H1 (cell line): ENCODE measurements around the gene PRG3. TPM values are rescaled to one million over a fixed set of nuclear protein-coding genes. Genes with fewer than 3 reads are reported as not detected.

Experiments used
- CTCF ChIA-PET: fragments of 300-600 bp; sonication (Branson Sonifier 250); formaldehyde crosslinking; loops from one replicate; lab custom pipeline; 2021; ENCODE audit not compliant: partially characterized antibody; lab: Charles Lee
- POLR2A ChIA-PET: fragments of 300-600 bp; sonication (Branson Sonifier 250); formaldehyde crosslinking; loops from one replicate; lab custom pipeline; 2021; ENCODE audit warnings: inconsistent platforms; ENCODE audit not compliant: partially characterized antibody; lab: Charles Lee
- DNase-seq, 2 experiments: peaks; one replicate each; pipeline versions ENCODE4 v3.0.0 to v3.0.0-alpha.2; 2010 to 2022; ENCODE audit warnings: low spot score in 2 of 2, low read depth in 1 of 2, mixed read lengths in 1 of 2
- FAIRE-seq: peaks from 2 replicates; lab custom pipeline; 2011; peaks lifted over from hg19 to GRCh38; lab: Jason Lieb, UNC
- H2AFZ ChIP-seq: 2 replicates; pipeline ENCODE4 v1.8.1; 2012; ENCODE audit warnings: low read length, inconsistent platforms
- H2AK5ac ChIP-seq: 2 replicates; pipeline ENCODE4 v1.6.1; 2013; ENCODE audit warnings: low read depth, low read length
- H2BK120ac ChIP-seq: replicated peaks from 2 replicates; pipeline ENCODE3; 2013; ENCODE audit warnings: low read depth, low read length, inconsistent platforms
- H2BK12ac ChIP-seq: 2 replicates; pipeline ENCODE4 v1.6.1; 2013; ENCODE audit warnings: low read depth, low read length
- H2BK15ac ChIP-seq: 2 replicates; pipeline ENCODE4 v1.6.1; 2013; ENCODE audit warnings: low read length
- H2BK20ac ChIP-seq: 2 replicates; pipeline ENCODE4 v1.6.1; 2013; ENCODE audit warnings: low read length
- H2BK5ac ChIP-seq: 2 replicates; pipeline ENCODE4 v1.6.1; 2013; ENCODE audit warnings: low read depth, low read length
- H3K14ac ChIP-seq: 2 replicates; pipeline ENCODE4 v1.6.1; 2013; ENCODE audit warnings: inconsistent platforms; ENCODE audit not compliant: insufficient read length
- H3K18ac ChIP-seq: 2 replicates; pipeline ENCODE4 v1.6.1; 2013; ENCODE audit warnings: low read length; ENCODE audit errors: extremely low read depth
- H3K23ac ChIP-seq: 2 replicates; pipeline ENCODE4 v1.6.1; 2013; ENCODE audit warnings: inconsistent platforms; ENCODE audit not compliant: insufficient read length
- H3K23me2 ChIP-seq: 2 replicates; pipeline ENCODE4 v1.6.1; 2013; ENCODE audit warnings: low read depth, low read length
- H3K27ac ChIP-seq: 2 replicates; pipeline ENCODE4 v1.6.1; 2011; ENCODE audit warnings: low read depth, low read length, inconsistent platforms
- H3K27me3 ChIP-seq, 4 experiments: replicated peaks in 1 of 4; 1 replicate in 1 of 4; 2 replicates in 3 of 4; pipeline versions ENCODE4 v1.6.1 to v1.8.1; 2011 to 2013; ENCODE audit warnings: low read length in 3 of 4, mild to moderate bottlenecking in 3 of 4, inconsistent platforms in 2 of 4, mixed read lengths in 2 of 4, moderate library complexity in 1 of 4; ENCODE audit not compliant: control insufficient read depth in 3 of 4, insufficient read depth in 3 of 4; ENCODE audit errors: extremely low read depth in 1 of 4
- H3K36me3 ChIP-seq, 4 experiments: 2 replicates each; pipeline versions ENCODE4 v1.6.1 to v1.8.1; 2011 to 2013; ENCODE audit warnings: mild to moderate bottlenecking in 4 of 4, low read length in 3 of 4, moderate library complexity in 2 of 4, control low read depth in 1 of 4, inconsistent platforms in 1 of 4; ENCODE audit not compliant: insufficient read depth in 4 of 4, control insufficient read depth in 2 of 4
- H3K4ac ChIP-seq: replicated peaks from 2 replicates; pipeline ENCODE3; 2013; ENCODE audit warnings: low read length, low read depth, mixed read lengths, inconsistent platforms; ENCODE audit not compliant: insufficient read length
- H3K4me1 ChIP-seq, 4 experiments: replicated peaks in 1 of 4; 1 replicate in 1 of 4; 2 replicates in 3 of 4; pipeline versions ENCODE4 v1.6.1 to v1.8.1; 2011 to 2013; ENCODE audit warnings: low read length in 3 of 4, inconsistent platforms in 2 of 4, mixed read lengths in 1 of 4; ENCODE audit not compliant: insufficient read depth in 4 of 4, control insufficient read depth in 3 of 4
- H3K4me2 ChIP-seq, 2 experiments: 2 replicates each; pipeline versions ENCODE4 v1.6.1 to v1.8.1; 2011 to 2013; ENCODE audit warnings: low read depth in 2 of 2, low read length in 2 of 2, control low read depth in 1 of 2, inconsistent platforms in 1 of 2, mild to moderate bottlenecking in 1 of 2; ENCODE audit not compliant: insufficient read depth in 1 of 2
- H3K4me3 ChIP-seq, 4 experiments: fragments of 200-600, 300-600 bp in 1 of 4; sonication (generic), shearing (Covaris generic), sonication (Bioruptor Twin) in 1 of 4; 2 replicates each; pipeline versions ENCODE4 v1.5.1 to v1.8.1; 2011 to 2016; ENCODE audit warnings: low read length in 4 of 4, low read depth in 3 of 4, control low read depth in 2 of 4, inconsistent platforms in 2 of 4, mild to moderate bottlenecking in 2 of 4, mixed read lengths in 1 of 4, moderate library complexity in 1 of 4; ENCODE audit not compliant: insufficient read depth in 2 of 4; ENCODE audit errors: extremely low read depth in 1 of 4
- H3K56ac ChIP-seq: replicated peaks from 2 replicates; pipeline ENCODE3; 2013; ENCODE audit warnings: low read depth, mild to moderate bottlenecking, mixed read lengths, low read length, inconsistent platforms; ENCODE audit not compliant: insufficient read length
- H3K79me1 ChIP-seq: 2 replicates; pipeline ENCODE4 v1.6.1; 2013; ENCODE audit warnings: low read depth, low read length, control low read depth
- H3K79me2 ChIP-seq, 2 experiments: 2 replicates each; pipeline versions ENCODE4 v1.6.1 to v1.8.1; 2012 to 2013; ENCODE audit warnings: low read length in 2 of 2, mild to moderate bottlenecking in 2 of 2, inconsistent platforms in 1 of 2; ENCODE audit not compliant: insufficient read depth in 2 of 2, control insufficient read depth in 1 of 2
- H3K9ac ChIP-seq, 4 experiments: replicated peaks in 1 of 4; 1 replicate in 1 of 4; 2 replicates in 3 of 4; pipeline versions ENCODE4 v1.6.1 to v1.8.1; 2011 to 2013; ENCODE audit warnings: low read depth in 3 of 4, low read length in 3 of 4, control low read depth in 2 of 4, mild to moderate bottlenecking in 2 of 4, moderate library complexity in 2 of 4, inconsistent platforms in 1 of 4; ENCODE audit errors: extremely low read depth in 1 of 4
- H3K9me3 ChIP-seq, 2 experiments: 2 replicates each; pipeline versions ENCODE4 v1.6.1 to v1.8.1; 2012 to 2013; ENCODE audit warnings: mild to moderate bottlenecking in 2 of 2, moderate library complexity in 2 of 2, control low read depth in 1 of 2, inconsistent platforms in 1 of 2, low read depth in 1 of 2, low read length in 1 of 2, mixed read lengths in 1 of 2; ENCODE audit not compliant: insufficient read depth in 2 of 2
- H4K20me1 ChIP-seq, 2 experiments: replicated peaks in 1 of 2; 2 replicates each; pipeline versions ENCODE3 to v1.8.1; 2011 to 2013; ENCODE audit warnings: inconsistent platforms in 2 of 2, low read length in 2 of 2, mild to moderate bottlenecking in 1 of 2; ENCODE audit not compliant: insufficient read depth in 2 of 2, control insufficient read depth in 1 of 2
- H4K5ac ChIP-seq: 2 replicates; pipeline ENCODE4 v1.6.1; 2013; ENCODE audit warnings: low read length, low read depth, mixed read lengths, inconsistent platforms; ENCODE audit not compliant: insufficient read length
- H4K8ac ChIP-seq: 2 replicates; pipeline ENCODE4 v1.8.0; 2013; ENCODE audit warnings: mild to moderate bottlenecking, moderate library complexity, low read length, inconsistent platforms; ENCODE audit not compliant: insufficient read depth; ENCODE audit errors: extremely low read depth
- H4K91ac ChIP-seq: replicated peaks from 2 replicates; pipeline ENCODE3; 2013; ENCODE audit warnings: low read length, mixed read lengths, inconsistent platforms; ENCODE audit not compliant: insufficient read length
- ATF2 ChIP-seq: IDR thresholded peaks from 2 replicates; pipeline ENCODE4 v1.6.1; 2012; ENCODE audit warnings: low read length, inconsistent platforms
- HDAC6 ChIP-seq: IDR thresholded peaks from one replicate; pipeline ENCODE4 v1.7.1; 2012; ENCODE audit warnings: low read depth, mild to moderate bottlenecking, inconsistent platforms, low read length, moderate library complexity
- PHF8 ChIP-seq: fragments of 200-600 bp; sonication (generic); conservative IDR thresholded peaks from 2 replicates; pipeline ENCODE4 v1.7.1; 2012; ENCODE audit warnings: low read depth, mild to moderate bottlenecking, inconsistent platforms, low read length, moderate library complexity
- POLR2AphosphoS5 ChIP-seq: IDR thresholded peaks from 2 replicates; pipeline ENCODE4 v1.6.1; 2011; ENCODE audit warnings: low read depth, low read length
- TEAD4 ChIP-seq: IDR thresholded peaks from 2 replicates; pipeline ENCODE4 v1.6.1; 2012; ENCODE audit warnings: low read depth, low read length, inconsistent platforms, mixed read lengths
- WGBS, 2 experiments: shearing (Covaris generic) in 1 of 2; methylation state at CpG; one replicate each; pipeline versions ENCODE4 v1.1.6 to v1.1.7; 2013 to 2015; ENCODE audit warnings: low lambda C conversion rate in 2 of 2, mixed read lengths in 2 of 2, inconsistent platforms in 1 of 2, low coverage in 1 of 2, missing lambda C conversion rate in 1 of 2; ENCODE audit not compliant: insufficient replicate concordance in 2 of 2, insufficient coverage in 1 of 2, insufficient read length in 1 of 2; ENCODE audit errors: extremely low coverage in 1 of 2, missing lambda C conversion rate in 1 of 2; 5-methylcytosine and 5-hydroxymethylcytosine counted together
- polyA plus RNA-seq, 7 experiments: library from polyadenylated mRNA; depleted of rRNA in 3 of 7; stranded (reverse) in 5 of 7; unstranded in 2 of 7; fragments of >200 nt in 5 of 7; fragments of 200-250 nt in 2 of 7; gene quantifications; 1 replicate in 5 of 7; 2 replicates in 1 of 7; 4 replicates in 1 of 7; pipeline versions ENCODE4 v1.2.1 to v1.2.3, GENCODE V29; 2011 to 2013; ENCODE audit warnings: missing spikeins in 2 of 7, mixed read lengths in 2 of 7
- total RNA-seq: library from RNA; stranded (reverse); fragmentation: NEBNext Ultra II Directional; extraction: Animal tissue kit (Norgen Biotek cat#: 25700); gene quantifications from 2 replicates; pipeline ENCODE4 v1.2.1, GENCODE V29; 2021

PRG3 gene
- total and polyA plus RNA-seq, 2 of the 8 experiments (the other 6 are each of a cell fraction or from before 2014, with no cell fraction given) = not detected

- DNase-seq (no peak), FAIRE-seq (no peak)
- Histone ChIP-seq H2BK5ac (no peak overlapping the region), H3K4me2 (peak overlapping the region; percentile 71 to 84), H4K91ac (peak overlapping the region; percentile 39), H4K8ac (no peak overlapping the region; the same call in 1 of the 2 replicates), H4K5ac (no peak overlapping the region), H2BK12ac (peak overlapping the region; percentile 43; the same call in 1 of the 2 replicates), H3K4me3 (peak overlapping the region in 2 of 4 experiments; percentile 53 to 64; a peak in 4 of 8 replicates), H2AFZ (no peak overlapping the region), H3K79me1 (peaks cover 4% of the 10 kb centered on the region; the same call in 1 of the 2 replicates), H3K4me1 (peaks cover 0 to 19% (median 13%) of the 10 kb centered on the region in 4 experiments; a peak in 6 of 7 replicates), H3K9me3 (no peaks in the 10 kb centered on the region), H3K27me3 (peaks cover 0 to 11% (median 3%) of the 10 kb centered on the region in 4 experiments; a peak in 5 of 7 replicates), H3K27ac (no peak overlapping the region), H3K56ac (no peak overlapping the region), H3K36me3 (peaks cover 0 to 16% (median 2%) of the 10 kb centered on the region in 4 experiments; a peak in 2 of 8 replicates), H3K4ac (no peak overlapping the region), H2AK5ac (no peak overlapping the region), H3K23ac (no peak overlapping the region), H4K20me1 (no peaks in the 10 kb centered on the region), H3K14ac (no peak overlapping the region), H3K18ac (0 out of 2 replicates have a peak overlapping the region, but pooled peaks have one; percentile 39), H3K23me2 (no peaks in the 10 kb centered on the region; the same call in 1 of the 2 replicates), H3K9ac (no peak overlapping the region; a peak in 1 of 7 replicates), H3K79me2 (no peaks in the 10 kb centered on the region), H2BK15ac (0 out of 2 replicates have a peak overlapping the region, but pooled peaks have one; percentile 34), H2BK120ac (no peak overlapping the region), H2BK20ac (peak overlapping the region; percentile 27; the same call in 1 of the 2 replicates)
- 82% methylated on average over 15 of the region's 15 CpGs; no CpG with 5 or more reads in 1 of the 2 experiments for WGBS, 2 experiments
- TF ChIP-seq HDAC6 = no peak
- no peak for TF ChIP-seq POLR2AphosphoS5
- TF ChIP-seq PHF8 = no peak
- no peak for TF ChIP-seq TEAD4
- no peak for TF ChIP-seq ATF2
- POLR2A ChIA-PET = interaction anchor here (1.0 to 1.3 kb wide), 3 partner anchors 10 to 58 kb away, joined by 3 to 5 read pairs (median 4); no protein-coding TSS in a partner anchor
- CTCF ChIA-PET = interaction anchor here (0.7 to 10.1 kb wide), 7 partner anchors 8 to 102 kb away, joined by 3 to 68 read pairs (median 3); partner anchors contain the start of gene RTN4RL2
Measured at GRCh38 chr11:57425565-57426438, 44.9 kb upstream of the PRG3 start.
